Subcutaneous abdominal adipose tissue (tissue), 5 donors: ENCODE results near the gene TWIST2.
A peak's percentile ranks its signal among the peaks of the same experiment; 100 is the strongest.

Experiments used
- H3K27ac ChIP-seq: one replicate; pipeline ENCODE4 v1.7.0; 2013; ENCODE audit warnings: low read depth, mild to moderate bottlenecking, inconsistent platforms, low read length, moderate library complexity
- H3K27me3 ChIP-seq, 5 donors: one replicate each; pipeline ENCODE4 v1.7.0; 2013; ENCODE audit warnings: low read length in 5 of 5, inconsistent platforms in 1 of 5; ENCODE audit not compliant: control insufficient read depth in 5 of 5, insufficient read depth in 4 of 5
- H3K36me3 ChIP-seq, 5 donors: one replicate each; pipeline ENCODE4 v1.7.0; 2013; ENCODE audit warnings: low read length in 5 of 5; ENCODE audit not compliant: control insufficient read depth in 5 of 5, insufficient read depth in 5 of 5
- H3K4me1 ChIP-seq, 5 donors: one replicate each; pipeline ENCODE4 v1.7.0; 2013; ENCODE audit warnings: low read length in 5 of 5, mild to moderate bottlenecking in 3 of 5, moderate library complexity in 1 of 5; ENCODE audit not compliant: control insufficient read depth in 5 of 5, insufficient read depth in 5 of 5
- H3K4me3 ChIP-seq, 5 donors: one replicate each; pipeline ENCODE4 v1.7.0; 2013; ENCODE audit warnings: low read length in 5 of 5, low read depth in 1 of 5
- H3K9ac ChIP-seq, 5 donors: one replicate each; pipeline ENCODE4 v1.7.0; 2013; ENCODE audit warnings: low read length in 5 of 5, mild to moderate bottlenecking in 4 of 5, moderate library complexity in 3 of 5
- H3K9me3 ChIP-seq, 5 donors: one replicate each; pipeline ENCODE4 v1.7.0; 2013; ENCODE audit warnings: low read length in 5 of 5; ENCODE audit not compliant: control insufficient read depth in 5 of 5
- donor health status: healthy.
- donor health status: healthy.
- donor health status: healthy.
- donor health status: healthy.
- donor health status: healthy.

The TWIST2 gene

DNA sequence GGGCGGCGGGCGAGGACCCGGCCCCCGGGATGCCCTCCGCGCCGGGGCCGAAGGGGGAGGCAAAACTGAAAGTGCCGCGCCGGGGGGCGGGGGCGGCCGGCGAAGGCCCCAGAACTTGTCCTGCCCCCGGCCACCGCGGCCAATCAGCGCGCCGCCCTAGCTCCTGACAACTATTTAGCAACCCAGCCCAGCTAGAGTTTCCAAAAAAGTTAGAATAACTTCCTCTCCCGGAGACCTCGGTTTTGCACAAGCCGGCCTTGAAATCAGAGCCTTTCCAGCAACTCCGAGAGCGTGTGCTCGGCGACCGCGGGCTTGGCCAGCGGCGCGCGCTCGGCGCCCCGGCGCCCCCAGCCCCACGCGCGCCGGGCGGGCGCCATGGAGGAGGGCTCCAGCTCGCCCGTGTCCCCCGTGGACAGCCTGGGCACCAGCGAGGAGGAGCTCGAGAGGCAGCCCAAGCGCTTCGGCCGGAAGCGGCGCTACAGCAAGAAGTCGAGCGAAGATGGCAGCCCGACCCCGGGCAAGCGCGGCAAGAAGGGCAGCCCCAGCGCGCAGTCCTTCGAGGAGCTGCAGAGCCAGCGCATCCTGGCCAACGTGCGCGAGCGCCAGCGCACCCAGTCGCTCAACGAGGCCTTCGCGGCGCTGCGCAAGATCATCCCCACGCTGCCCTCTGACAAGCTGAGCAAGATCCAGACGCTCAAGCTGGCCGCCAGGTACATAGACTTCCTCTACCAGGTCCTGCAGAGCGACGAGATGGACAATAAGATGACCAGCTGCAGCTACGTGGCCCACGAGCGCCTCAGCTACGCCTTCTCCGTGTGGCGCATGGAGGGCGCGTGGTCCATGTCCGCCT lies at the start of gene TWIST2:
TSS of gene TWIST2 (plus strand) at position 245 of the 850 bp plus-strand sequence. CDS start at position 376, 131 bp downstream.
- Histone ChIP-seq H3K27me3 (peaks cover 0 to 19% (median 0%) of the 10 kb centered on the region in 5 donors), H3K9ac (peak within 1 kb of the TSS; percentile 70 to 89 (median 72)), H3K9me3 (no peaks in the 10 kb centered on the region), H3K4me1 (peaks cover 1 to 62% (median 42%) of the 10 kb centered on the region in 5 donors), H3K27ac (peak within 1 kb of the TSS; percentile 94), H3K4me3 (peak within 1 kb of the TSS; percentile 71 to 99 (median 95)), H3K36me3 (peaks cover 0 to 2% (median 0%) of the 10 kb centered on the region in 5 donors)

DNA sequence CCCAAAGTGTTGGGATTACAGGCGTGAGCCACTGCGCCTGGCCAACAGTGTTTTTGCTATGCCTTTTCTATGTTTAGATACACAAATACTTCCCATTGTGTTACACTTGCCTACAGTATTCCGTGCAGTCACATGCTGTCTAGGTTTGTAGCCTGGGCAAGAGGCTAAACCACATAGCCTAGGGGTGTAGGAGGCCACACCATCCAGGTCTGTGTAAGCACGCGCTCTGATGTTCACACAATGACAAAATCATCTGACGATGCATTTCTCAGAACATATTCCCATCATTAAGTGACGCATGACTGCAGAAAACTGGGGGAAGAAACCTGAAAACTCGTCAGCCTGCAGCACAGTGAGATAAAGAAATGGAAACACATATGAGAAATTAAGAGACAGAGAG lies 46.1 kb upstream of the TWIST2 start:
- no peak overlapping the region for H3K9ac ChIP-seq
- H3K4me3 ChIP-seq, result no peak overlapping the region
- peaks cover 0 to 10% (median 7%) of the 10 kb centered on the region in 5 donors for H3K27me3 ChIP-seq
- H3K9me3 ChIP-seq, result no peaks in the 10 kb centered on the region
- H3K4me1 ChIP-seq, result no peaks in the 10 kb centered on the region
- H3K36me3 ChIP-seq, result no peaks in the 10 kb centered on the region
- no peak overlapping the region for H3K27ac ChIP-seq

DNA sequence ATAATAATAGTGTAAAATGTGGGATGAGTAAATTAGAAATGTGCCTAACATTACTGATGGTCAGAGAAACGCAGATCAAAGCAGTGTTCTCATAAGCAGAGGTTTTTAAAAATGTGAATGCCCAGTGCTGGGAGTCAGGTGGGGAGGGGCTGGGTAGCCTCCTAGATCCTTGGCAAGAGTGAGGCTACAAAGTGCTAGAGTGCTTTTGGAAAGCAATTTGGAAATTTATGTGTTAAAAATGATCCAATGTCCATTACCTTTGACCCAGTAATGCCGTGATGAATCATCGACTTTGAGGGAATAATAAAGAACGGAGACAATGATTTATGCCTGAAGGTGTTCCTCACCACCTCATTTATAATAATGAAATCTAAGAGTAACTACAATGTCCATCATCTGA lies 44.9 kb upstream of the TWIST2 start:
- peaks cover 0 to 7% (median 2%) of the 10 kb centered on the region in 5 donors for H3K27me3 ChIP-seq
- no peaks in the 10 kb centered on the region for H3K4me1 ChIP-seq
- H3K4me3 ChIP-seq, result no peak overlapping the region
- no peaks in the 10 kb centered on the region for H3K36me3 ChIP-seq
- H3K9me3 ChIP-seq, result peaks cover 0 to 2% (median 0%) of the 10 kb centered on the region in 5 donors
- H3K9ac ChIP-seq, result no peak overlapping the region
- no peak overlapping the region for H3K27ac ChIP-seq

DNA sequence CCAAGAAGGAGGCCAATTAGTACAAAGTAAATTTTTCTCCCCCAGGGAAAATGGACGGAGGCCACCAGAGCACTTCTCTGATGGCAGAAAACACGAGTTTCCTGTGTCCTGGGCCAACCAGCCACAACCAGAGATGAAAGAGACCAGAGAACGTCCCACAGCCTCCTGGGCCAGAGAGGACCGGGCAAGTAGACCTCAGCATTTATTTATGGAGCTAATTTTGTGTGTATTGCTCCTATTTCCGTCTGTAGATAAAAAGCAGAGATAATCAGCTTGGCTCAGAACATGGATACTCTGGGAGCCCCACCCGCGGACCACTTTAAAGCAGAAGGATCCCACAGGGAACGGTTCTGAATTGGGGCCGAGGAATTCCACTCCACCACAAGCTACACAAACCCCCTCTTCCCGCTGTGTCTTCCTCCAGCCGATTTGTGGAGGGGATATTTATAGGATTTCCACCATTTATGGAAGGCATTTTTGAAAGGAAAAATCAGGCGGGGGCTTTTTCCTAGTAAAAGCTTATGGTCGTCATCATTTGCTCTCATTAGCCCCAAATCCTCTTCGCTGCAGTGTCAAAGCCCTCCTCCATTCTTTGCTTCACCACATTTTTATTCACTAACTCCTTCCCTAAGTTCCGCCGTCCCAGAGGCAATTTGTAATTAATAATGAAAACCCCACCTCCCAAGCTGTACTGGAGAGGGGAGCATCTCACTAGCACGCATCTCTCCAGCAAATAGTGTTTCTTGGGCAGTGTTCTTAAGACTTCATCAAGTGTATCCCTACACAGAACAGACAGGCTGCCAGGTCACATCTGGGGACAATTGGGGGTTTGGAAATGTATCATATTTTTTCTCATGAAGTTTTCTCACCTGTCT lies 43.7 kb upstream of the TWIST2 start:
- H3K9ac ChIP-seq, result no peak overlapping the region
- no peak overlapping the region for H3K27ac ChIP-seq
- no peak overlapping the region for H3K4me3 ChIP-seq
- H3K4me1 ChIP-seq, result no peaks in the 10 kb centered on the region
- peaks cover 0 to 7% (median 2%) of the 10 kb centered on the region in 5 donors for H3K27me3 ChIP-seq
- peaks cover 0 to 12% (median 9%) of the 10 kb centered on the region in 5 donors for H3K9me3 ChIP-seq
- no peaks in the 10 kb centered on the region for H3K36me3 ChIP-seq

DNA sequence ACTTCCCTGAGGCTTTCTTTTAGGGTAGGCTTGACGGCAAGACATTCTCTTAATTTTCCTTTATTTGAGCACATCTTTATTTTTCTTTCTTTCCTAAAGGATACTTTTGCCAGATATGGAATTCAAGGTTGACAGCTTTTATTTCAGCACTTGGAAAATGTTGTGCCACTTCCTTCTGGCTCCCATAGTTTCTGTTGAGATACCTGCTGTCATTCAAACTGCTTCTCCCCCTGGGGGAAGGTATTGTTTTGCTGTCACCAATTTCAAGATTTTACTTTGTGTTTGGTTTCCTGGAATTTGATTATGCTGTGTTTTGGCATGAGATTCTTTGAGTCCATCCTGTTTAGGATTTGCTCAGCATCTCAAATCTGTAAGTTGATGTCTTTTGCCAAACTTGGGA lies 39.1 kb upstream of the TWIST2 start:
- Histone ChIP-seq H3K9ac (no peak overlapping the region), H3K27ac (no peak overlapping the region), H3K4me1 (no peaks in the 10 kb centered on the region), H3K36me3 (no peaks in the 10 kb centered on the region), H3K27me3 (peaks cover 0 to 6% (median 0%) of the 10 kb centered on the region in 5 donors), H3K9me3 (peaks cover 0 to 14% (median 9%) of the 10 kb centered on the region in 5 donors), H3K4me3 (no peak overlapping the region)

DNA sequence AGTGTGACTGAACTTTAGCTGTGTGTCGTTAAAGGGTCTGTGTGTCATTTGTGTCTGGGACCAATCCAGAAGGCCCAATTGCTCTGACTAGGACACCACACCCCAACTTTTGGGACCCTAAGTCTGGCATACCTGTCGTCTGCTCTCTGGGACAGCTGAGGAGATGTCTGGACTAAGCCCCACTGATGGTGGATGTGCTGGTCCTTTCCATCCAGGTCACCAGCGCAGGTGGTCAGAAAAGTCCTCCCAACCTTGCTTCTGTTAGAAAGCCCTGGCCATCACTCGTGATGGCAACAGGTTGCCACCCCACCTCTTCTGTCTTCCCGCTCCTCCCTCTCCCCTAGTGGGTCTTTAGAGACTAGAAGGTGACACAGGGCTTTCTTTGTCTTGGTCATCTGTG lies 37.6 kb upstream of the TWIST2 start:
- H3K27me3 ChIP-seq, result peaks cover 0 to 10% (median 5%) of the 10 kb centered on the region in 5 donors

DNA sequence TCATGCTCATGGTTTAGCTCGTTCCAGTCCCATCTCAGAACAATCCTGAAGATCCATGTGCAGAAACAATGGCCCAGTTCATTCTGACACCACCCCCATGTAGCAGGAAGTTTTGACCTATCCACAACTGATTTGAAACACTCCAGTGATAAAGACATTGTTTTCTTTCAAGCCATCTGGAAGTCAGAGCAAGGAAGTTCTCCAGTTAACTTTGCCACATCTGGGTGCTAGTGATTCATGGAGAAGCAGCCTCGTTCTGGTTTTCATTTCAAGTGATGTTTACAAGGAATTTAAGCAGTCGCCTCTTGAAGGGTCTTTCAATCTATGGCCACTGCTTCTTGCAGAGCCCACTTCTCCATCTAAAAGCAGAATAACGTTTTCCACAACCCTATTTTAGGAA lies 36.6 kb upstream of the TWIST2 start:
- Histone ChIP-seq H3K27ac (no peak overlapping the region), H3K27me3 (peaks cover 0 to 10% (median 5%) of the 10 kb centered on the region in 5 donors), H3K9ac (no peak overlapping the region), H3K4me1 (no peaks in the 10 kb centered on the region), H3K4me3 (peak overlapping the region in 1 of 5 donors; percentile 4), H3K9me3 (peaks cover 0 to 14% (median 9%) of the 10 kb centered on the region in 5 donors), H3K36me3 (no peaks in the 10 kb centered on the region)

More for the DNA sequence above, 37.6 kb upstream of the TWIST2 start:
- Histone ChIP-seq H3K4me3 (no peak overlapping the region), H3K36me3 (no peaks in the 10 kb centered on the region), H3K9ac (no peak overlapping the region), H3K27ac (no peak overlapping the region), H3K4me1 (no peaks in the 10 kb centered on the region), H3K9me3 (peaks cover 0 to 14% (median 9%) of the 10 kb centered on the region in 5 donors)

DNA sequence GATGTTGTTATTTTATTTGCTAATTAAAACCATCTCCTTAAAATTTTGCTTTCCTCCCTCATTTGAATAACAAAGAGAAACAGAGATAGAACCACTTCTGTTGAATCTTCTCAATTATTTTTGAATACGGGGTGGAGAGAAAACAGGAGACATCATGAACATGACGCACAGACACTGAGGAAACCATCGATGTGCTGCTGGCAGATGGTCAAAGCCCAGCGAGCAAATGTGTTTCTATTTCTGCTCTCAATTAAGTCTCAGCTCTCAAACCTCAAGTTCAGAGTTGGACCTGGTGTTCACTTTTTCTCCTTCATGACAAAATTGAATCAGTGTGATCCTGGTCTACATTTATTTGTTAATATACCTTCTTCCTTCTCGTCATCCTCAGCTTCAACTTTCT lies 36.1 kb upstream of the TWIST2 start:
- peaks cover 0 to 15% (median 5%) of the 10 kb centered on the region in 5 donors for H3K27me3 ChIP-seq
- no peaks in the 10 kb centered on the region for H3K4me1 ChIP-seq
- H3K9ac ChIP-seq, result no peak overlapping the region
- H3K4me3 ChIP-seq, result peak overlapping the region in 1 of 5 donors; percentile 4
- H3K36me3 ChIP-seq, result no peaks in the 10 kb centered on the region
- H3K27ac ChIP-seq, result no peak overlapping the region
- peaks cover 0 to 14% (median 9%) of the 10 kb centered on the region in 5 donors for H3K9me3 ChIP-seq

DNA sequence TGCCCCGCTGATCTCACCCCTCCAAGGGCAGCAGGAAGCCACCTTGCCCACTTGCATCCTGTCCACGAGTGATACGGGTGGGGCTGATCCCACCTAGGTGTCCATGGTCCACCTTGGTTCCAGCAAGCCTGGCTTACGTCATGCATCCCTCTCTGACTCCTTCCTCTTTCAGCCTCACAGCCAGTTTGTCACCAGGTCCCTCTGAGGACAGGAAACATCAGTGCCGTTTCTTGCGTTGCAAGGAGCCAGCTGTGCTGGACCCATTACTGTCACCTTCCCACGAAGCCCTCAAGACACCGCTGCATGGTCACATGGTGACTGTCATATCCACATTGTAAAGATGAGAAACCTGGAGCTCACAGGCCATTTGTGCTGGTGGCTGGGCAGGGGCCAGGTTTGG lies 34.8 kb upstream of the TWIST2 start:
- Histone ChIP-seq H3K9ac (no peak overlapping the region), H3K27ac (no peak overlapping the region), H3K9me3 (peaks cover 0 to 10% (median 9%) of the 10 kb centered on the region in 5 donors), H3K27me3 (peaks cover 0 to 18% (median 5%) of the 10 kb centered on the region in 5 donors), H3K4me1 (no peaks in the 10 kb centered on the region), H3K4me3 (no peak overlapping the region), H3K36me3 (no peaks in the 10 kb centered on the region)
